Psoas muscle (tissue), 8 donors: ENCODE measurements around the gene BIRC5. TPM values are rescaled to one million over a fixed set of nuclear protein-coding genes. Genes with fewer than 3 reads are reported as not detected.

ENCODE experiments used
- ATAC-seq, 4 donors: fragments of 200-7000 bp; cut with Tn5 transposase; one replicate each; pipeline ENCODE4 v1.9.1; 2020; ENCODE audit warnings: moderate library complexity in 3 of 4, mild to moderate bottlenecking in 2 of 4
- DNase-seq, 2 donors: peaks; one replicate each; pipeline ENCODE4 v3.0.0-alpha.2; 2020
- H3K27ac ChIP-seq: fragments of 200-600 bp; one replicate; pipeline ENCODE4 v1.8.0; 2022
- H3K27me3 ChIP-seq, 3 donors: fragments of 200-600 bp in 1 of 3; one replicate each; pipeline versions ENCODE4 v1.6.1 to v1.8.0; 2013 to 2022; ENCODE audit warnings: low read length in 2 of 3, mild to moderate bottlenecking in 2 of 3, moderate library complexity in 1 of 3; ENCODE audit not compliant: insufficient read depth in 3 of 3
- H3K36me3 ChIP-seq, 2 donors: fragments of 200-600 bp in 1 of 2; one replicate each; pipeline versions ENCODE4 v1.6.1 to v1.8.0; 2013 to 2022; ENCODE audit warnings: low read depth in 1 of 2, mild to moderate bottlenecking in 1 of 2, moderate library complexity in 1 of 2; ENCODE audit not compliant: insufficient read depth in 1 of 2
- H3K4me1 ChIP-seq: fragments of 200-600 bp; one replicate; pipeline ENCODE4 v1.8.0; 2022
- H3K4me3 ChIP-seq: fragments of 200-600 bp; one replicate; pipeline ENCODE4 v1.8.0; 2022; ENCODE audit warnings: mild to moderate bottlenecking
- H3K9me3 ChIP-seq: fragments of 200-600 bp; one replicate; pipeline ENCODE4 v1.8.0; 2022
- WGBS, 3 donors: extraction: QIAGEN DNeasy Blood & Tissue Kit; methylation state at CpG; one replicate each; pipeline versions ENCODE4 v1.1.6 to v1.1.7; 2013; 5-methylcytosine and 5-hydroxymethylcytosine counted together
- intact Hi-C, 2 donors: fragments of 100-400 bp; cut with DNase I; formaldehyde crosslinking; loops; one replicate each; pipeline versions ENCODE4 v1.11.0 to v1.14.2; 2022
- polyA plus RNA-seq, 3 donors: library from polyadenylated mRNA; stranded (reverse); fragments of 200-250 nt; gene quantifications; one replicate each; pipeline ENCODE4 v1.2.3, GENCODE V29; 2013
- total RNA-seq, 4 donors: library from RNA; stranded (reverse); fragmentation: NEBNext Ultra II Directional in 2 of 4; extraction: Animal tissue kit (Norgen Biotek cat#: 25700) in 2 of 4; gene quantifications; one replicate each; pipeline versions ENCODE4 v1.2.1 to v1.2.4, GENCODE V29; 2021 to 2023
- TF ChIP-seq, protein P1 (sequence below): fragments of 200-600 bp; IDR thresholded peaks from one replicate; pipeline ENCODE4 v1.8.0; 2022; ENCODE audit warnings: antibody characterized with exemption
- donor health status: healthy with polysubstance abuse.
- donor health status: DM: no; HTN: no; CAD: no; lungs with moderate emphysema.
- donor health status: Bipolar disorder and iron deficiency.
- donor health status: healthy.
- donor health status: DM: yes; HTN: yes; CAD: no.
- donor health status: DM: no; HTN: no; CAD: no.
- donor health status: DM: no; HTN: no; CAD: no.
- donor health status: DM: yes; HTN: yes; CAD: no.

BIRC5 gene
- total and polyA plus RNA-seq, 7 donors: 0.06 to 0.96 (median 0.23) TPM; not detected in 2

DNA sequence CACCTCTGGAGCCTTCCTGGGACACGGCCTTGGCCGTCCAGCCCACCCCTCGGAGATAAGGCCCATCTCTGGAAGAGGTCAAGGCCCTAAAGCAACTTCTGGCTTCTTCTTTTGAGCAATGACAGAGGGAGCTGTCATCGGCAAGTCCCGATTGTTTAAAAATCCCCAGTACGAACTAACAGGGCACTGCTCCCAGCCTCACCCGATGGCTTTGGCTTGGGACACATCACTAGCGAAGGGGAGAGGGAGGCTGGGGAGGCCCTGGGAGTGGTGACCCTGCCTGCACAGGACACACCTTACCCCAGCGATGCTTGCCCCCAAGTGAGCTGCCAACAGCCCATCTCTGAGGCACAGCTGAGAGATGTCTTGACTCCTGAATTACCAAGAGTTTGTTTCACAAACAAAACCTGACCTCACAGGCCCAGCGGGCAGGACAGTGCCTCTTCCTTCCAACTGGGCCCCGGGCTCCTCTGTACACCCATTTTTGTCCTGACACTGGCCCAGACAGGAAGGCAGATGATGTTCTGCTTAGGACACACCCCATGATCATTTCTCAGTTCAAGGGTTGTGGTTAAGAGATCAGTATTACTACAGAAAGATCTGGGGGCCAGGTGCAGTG lies 40.8 kb upstream of the BIRC5 start:
- intact Hi-C loops: no loop called here
- Histone ChIP-seq H3K27ac (peak overlapping the region; percentile 98), H3K9me3 (no peaks in the 10 kb centered on the region), H3K36me3 (peaks cover 0 to 22% of the 10 kb centered on the region in 2 donors), H3K4me3 (peak overlapping the region; percentile 49), H3K4me1 (peaks cover 72% of the 10 kb centered on the region), H3K27me3 (no peaks in the 10 kb centered on the region)
- peak in 1 of 2 donors; percentile 22 for DNase-seq
- peak in 3 of 4 donors; percentile 2 to 17 (median 8) for ATAC-seq
- 34 to 42% (median 35%) methylated on average over 11 of the region's 11 CpGs for WGBS, 3 donors
- TF ChIP-seq, protein P1, sequence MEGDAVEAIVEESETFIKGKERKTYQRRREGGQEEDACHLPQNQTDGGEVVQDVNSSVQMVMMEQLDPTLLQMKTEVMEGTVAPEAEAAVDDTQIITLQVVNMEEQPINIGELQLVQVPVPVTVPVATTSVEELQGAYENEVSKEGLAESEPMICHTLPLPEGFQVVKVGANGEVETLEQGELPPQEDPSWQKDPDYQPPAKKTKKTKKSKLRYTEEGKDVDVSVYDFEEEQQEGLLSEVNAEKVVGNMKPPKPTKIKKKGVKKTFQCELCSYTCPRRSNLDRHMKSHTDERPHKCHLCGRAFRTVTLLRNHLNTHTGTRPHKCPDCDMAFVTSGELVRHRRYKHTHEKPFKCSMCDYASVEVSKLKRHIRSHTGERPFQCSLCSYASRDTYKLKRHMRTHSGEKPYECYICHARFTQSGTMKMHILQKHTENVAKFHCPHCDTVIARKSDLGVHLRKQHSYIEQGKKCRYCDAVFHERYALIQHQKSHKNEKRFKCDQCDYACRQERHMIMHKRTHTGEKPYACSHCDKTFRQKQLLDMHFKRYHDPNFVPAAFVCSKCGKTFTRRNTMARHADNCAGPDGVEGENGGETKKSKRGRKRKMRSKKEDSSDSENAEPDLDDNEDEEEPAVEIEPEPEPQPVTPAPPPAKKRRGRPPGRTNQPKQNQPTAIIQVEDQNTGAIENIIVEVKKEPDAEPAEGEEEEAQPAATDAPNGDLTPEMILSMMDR: no peak

DNA sequence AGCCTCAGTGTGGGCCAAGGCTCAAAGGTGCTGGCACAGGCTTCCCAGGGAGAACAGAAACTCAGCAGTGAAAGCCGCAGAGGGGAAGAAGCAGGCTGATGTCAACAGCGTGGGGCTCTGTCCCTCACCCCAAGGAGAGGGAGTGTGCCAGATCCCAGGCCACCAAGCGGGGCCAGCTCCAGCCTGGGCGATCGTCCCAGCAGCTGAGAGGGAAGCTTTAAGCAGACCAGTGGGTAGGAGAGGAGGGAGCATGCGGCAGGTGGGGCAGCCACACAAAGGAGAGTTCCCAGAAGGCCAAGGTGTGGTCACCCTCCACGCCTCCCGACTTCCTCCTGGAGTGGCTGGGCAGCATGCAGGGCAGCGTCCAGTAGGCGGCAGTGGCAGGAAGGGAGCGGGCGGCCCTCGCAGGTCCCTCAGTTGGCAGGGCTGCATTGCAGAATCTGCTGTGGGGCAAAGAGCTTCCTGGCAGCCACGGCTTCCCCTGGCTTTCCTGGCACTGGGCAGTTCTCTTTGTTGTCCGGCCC lies 39.6 kb upstream of the BIRC5 start:
- Histone ChIP-seq H3K27me3 (no peaks in the 10 kb centered on the region), H3K4me3 (peak overlapping the region; percentile 49), H3K4me1 (peaks cover 72% of the 10 kb centered on the region), H3K27ac (peak overlapping the region; percentile 98), H3K9me3 (no peaks in the 10 kb centered on the region), H3K36me3 (peaks cover 0 to 22% of the 10 kb centered on the region in 2 donors)
- WGBS, 3 donors: 10 to 15% (median 12%) methylated on average over 11 to 15 of the region's 15 CpGs
- peak; percentile 76 to 84 (median 82) for ATAC-seq
- TF ChIP-seq, protein P1: peak; percentile 65
- peak; percentile 89 to 93 for DNase-seq
- intact Hi-C loops: loop anchor here in 1 of 2 donors (2.0 kb wide), 1 partner anchor 62 kb away; no protein-coding TSS in a partner anchor

DNA sequence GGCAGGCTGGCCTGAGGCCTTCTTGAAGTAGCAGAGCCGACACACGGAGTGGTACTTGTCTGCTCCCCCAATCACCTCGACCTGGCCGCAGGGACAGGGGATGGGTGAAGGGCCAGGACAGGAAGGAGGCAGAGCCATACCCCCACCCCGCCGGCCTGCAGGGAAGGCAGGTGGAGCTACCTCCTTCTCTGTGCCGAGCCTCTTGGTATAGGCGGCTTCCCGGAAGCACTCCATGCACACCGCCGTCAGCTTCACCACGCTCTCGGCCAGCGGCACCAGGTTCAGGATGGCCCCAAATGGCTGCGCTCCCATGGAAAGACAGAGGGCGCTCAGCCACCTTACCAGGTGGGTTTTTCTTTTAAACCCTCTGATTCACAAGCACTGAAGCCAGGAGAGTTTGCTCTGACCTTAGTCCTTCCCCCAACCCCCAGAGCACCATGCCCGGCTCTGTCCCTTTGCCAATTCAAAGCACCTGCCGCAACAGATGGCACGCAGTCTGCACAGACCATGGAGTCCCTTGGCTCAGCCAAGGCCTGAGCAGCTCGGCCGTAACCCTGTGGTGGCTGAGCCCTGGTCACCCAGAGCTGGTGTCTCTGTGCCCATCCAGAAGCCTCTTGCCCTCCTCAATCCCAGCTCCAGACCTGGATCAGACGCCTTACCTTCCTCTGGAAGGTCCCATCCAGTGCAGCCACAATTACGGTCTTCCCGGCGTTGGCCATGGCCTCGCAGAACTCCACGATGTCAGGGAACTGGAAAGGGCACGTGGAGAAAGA lies 39.0 kb upstream of the BIRC5 start:
- DNase-seq (peak; percentile 56 to 77), ATAC-seq (peak; percentile 47 to 58 (median 56))
- no peaks in the 10 kb centered on the region for H3K9me3 ChIP-seq
- H3K36me3 ChIP-seq: peaks cover 0 to 22% of the 10 kb centered on the region in 2 donors
- 27 to 37% (median 31%) methylated on average over 28 of the region's 28 CpGs for WGBS, 3 donors
- TF ChIP-seq, protein P1: no peak
- H3K27ac ChIP-seq: peak overlapping the region; percentile 98
- H3K4me1 ChIP-seq: peaks cover 69% of the 10 kb centered on the region
- intact Hi-C loops: loop anchor here in 1 of 2 donors (2.0 kb wide), 1 partner anchor 62 kb away; no protein-coding TSS in a partner anchor
- no peaks in the 10 kb centered on the region for H3K27me3 ChIP-seq
- peak overlapping the region; percentile 49 for H3K4me3 ChIP-seq

DNA sequence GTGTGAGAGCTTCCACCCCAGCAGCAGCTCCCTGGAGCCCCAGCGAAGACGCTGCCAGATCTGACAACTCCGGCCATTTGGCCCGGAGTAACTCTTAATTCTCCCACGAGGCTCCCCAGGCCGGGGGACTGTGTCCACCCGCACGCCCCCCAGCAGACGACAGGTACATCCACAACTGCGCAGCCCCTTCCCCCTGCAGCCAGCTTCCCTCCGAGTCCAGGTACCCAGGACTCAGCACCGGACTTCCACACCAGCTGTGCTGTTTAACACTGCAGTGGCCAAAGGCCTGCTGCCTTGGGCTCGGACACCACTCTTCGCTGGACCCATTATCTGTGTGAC lies 38.4 kb upstream of the BIRC5 start:
- Histone ChIP-seq H3K4me1 (peaks cover 73% of the 10 kb centered on the region), H3K27me3 (no peaks in the 10 kb centered on the region), H3K36me3 (peaks cover 0 to 21% of the 10 kb centered on the region in 2 donors), H3K4me3 (peak overlapping the region; percentile 49), H3K9me3 (no peaks in the 10 kb centered on the region), H3K27ac (peak overlapping the region; percentile 98)
- WGBS, 3 donors: 33 to 50% (median 40%) methylated on average over 14 of the region's 14 CpGs
- intact Hi-C loops: loop anchor here in 1 of 2 donors (2.0 kb wide), 1 partner anchor 63 kb away; no protein-coding TSS in a partner anchor
- ATAC-seq: no peak
- no peak for DNase-seq
- TF ChIP-seq, protein P1: no peak
